ENCODE results near the gene LINC00237. TPM values are rescaled to one million over a fixed set of nuclear protein-coding genes. Genes with fewer than 3 reads are reported as not detected.

LINC00237 gene
- total RNA-seq, 1 experiment from 2014 or later, result not detected

- TF ChIP-seq, protein P1, sequence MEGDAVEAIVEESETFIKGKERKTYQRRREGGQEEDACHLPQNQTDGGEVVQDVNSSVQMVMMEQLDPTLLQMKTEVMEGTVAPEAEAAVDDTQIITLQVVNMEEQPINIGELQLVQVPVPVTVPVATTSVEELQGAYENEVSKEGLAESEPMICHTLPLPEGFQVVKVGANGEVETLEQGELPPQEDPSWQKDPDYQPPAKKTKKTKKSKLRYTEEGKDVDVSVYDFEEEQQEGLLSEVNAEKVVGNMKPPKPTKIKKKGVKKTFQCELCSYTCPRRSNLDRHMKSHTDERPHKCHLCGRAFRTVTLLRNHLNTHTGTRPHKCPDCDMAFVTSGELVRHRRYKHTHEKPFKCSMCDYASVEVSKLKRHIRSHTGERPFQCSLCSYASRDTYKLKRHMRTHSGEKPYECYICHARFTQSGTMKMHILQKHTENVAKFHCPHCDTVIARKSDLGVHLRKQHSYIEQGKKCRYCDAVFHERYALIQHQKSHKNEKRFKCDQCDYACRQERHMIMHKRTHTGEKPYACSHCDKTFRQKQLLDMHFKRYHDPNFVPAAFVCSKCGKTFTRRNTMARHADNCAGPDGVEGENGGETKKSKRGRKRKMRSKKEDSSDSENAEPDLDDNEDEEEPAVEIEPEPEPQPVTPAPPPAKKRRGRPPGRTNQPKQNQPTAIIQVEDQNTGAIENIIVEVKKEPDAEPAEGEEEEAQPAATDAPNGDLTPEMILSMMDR (IDR thresholded peaks at IDR 0.05; ENCODE audit: unreplicated experiment), result no peak
- ChIA-PET CTCF (interaction anchor here (0.6 to 1.1 kb wide), 4 partner anchors 50 to 169 kb away, joined by 3 read pairs; partner anchors contain the start of gene KIZ), POLR2A (interaction anchor here (0.8 to 1.2 kb wide), 2 partner anchors 19 to 24 kb away, joined by 3 read pairs; no protein-coding TSS in a partner anchor)
- peaks cover 3% of the 10 kb centered on the region for H3K27me3 Mint-ChIP-seq (ENCODE audit: insufficient read depth, unreplicated experiment)
- no peak overlapping the region for H3K4me3 Mint-ChIP-seq (ENCODE audit: unreplicated experiment)
- H3K4me1 Mint-ChIP-seq (ENCODE audit: insufficient read depth, unreplicated experiment), result no peaks in the 10 kb centered on the region
- no TSS peak for BruUV-seq (replicated peaks)
- no peaks in the 10 kb centered on the region for H3K9me3 Mint-ChIP-seq (ENCODE audit: unreplicated experiment)
- DNase-seq (ENCODE audit: unreplicated experiment), result no peak
- intact Hi-C loops (cut with micrococcal nuclease), result no loop called here
- H3K36me3 Mint-ChIP-seq (ENCODE audit: insufficient read depth, unreplicated experiment), result no peaks in the 10 kb centered on the region
- no peak overlapping the region for H3K27ac Mint-ChIP-seq (ENCODE audit: low read depth, unreplicated experiment)
Measured at GRCh38 chr20:21076073-21076472, 30.1 kb downstream of the LINC00237 start.

DNA sequence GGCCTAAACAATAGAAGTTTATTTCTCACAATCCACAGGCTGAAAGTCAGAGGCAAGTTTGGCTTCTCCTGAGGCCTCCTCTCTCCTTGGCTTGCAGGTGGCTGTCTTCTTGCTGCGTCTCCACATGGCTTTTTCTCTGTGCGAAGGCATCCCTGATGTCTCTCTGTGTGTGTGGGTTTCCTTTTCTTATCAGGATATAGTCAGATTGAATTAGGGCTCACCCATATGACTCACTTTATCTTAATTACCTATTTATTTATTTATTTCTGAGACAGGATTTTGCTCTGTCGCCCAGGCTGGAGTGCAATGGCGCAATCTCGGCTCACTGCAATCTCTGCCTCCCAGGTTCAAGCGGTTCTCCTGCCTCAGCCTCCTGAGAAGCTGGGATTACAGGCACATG lies 30.7 kb downstream of the LINC00237 start:
- TF ChIP-seq, protein P1 (IDR thresholded peaks at IDR 0.05; ENCODE audit: unreplicated experiment), result no peak
- intact Hi-C loops (cut with micrococcal nuclease), result no loop called here
- ChIA-PET CTCF (interaction anchor here (0.8 to 1.1 kb wide), 3 partner anchors 50 to 169 kb away, joined by 3 read pairs; partner anchors contain the start of gene KIZ), POLR2A (interaction anchor here (0.7 to 1.3 kb wide), 2 partner anchors 22 to 1805 kb away, joined by 4 read pairs; no protein-coding TSS in a partner anchor)
- Mint-ChIP-seq H3K4me3 (ENCODE audit: unreplicated experiment) (no peak overlapping the region), H3K9me3 (ENCODE audit: unreplicated experiment) (no peaks in the 10 kb centered on the region), H3K27me3 (ENCODE audit: insufficient read depth, unreplicated experiment) (no peaks in the 10 kb centered on the region), H3K4me1 (ENCODE audit: insufficient read depth, unreplicated experiment) (no peaks in the 10 kb centered on the region), H3K27ac (ENCODE audit: low read depth, unreplicated experiment) (no peak overlapping the region), H3K36me3 (ENCODE audit: insufficient read depth, unreplicated experiment) (no peaks in the 10 kb centered on the region)
- no TSS peak for BruUV-seq (replicated peaks)
- peak; percentile 13 for DNase-seq (ENCODE audit: unreplicated experiment)

DNA sequence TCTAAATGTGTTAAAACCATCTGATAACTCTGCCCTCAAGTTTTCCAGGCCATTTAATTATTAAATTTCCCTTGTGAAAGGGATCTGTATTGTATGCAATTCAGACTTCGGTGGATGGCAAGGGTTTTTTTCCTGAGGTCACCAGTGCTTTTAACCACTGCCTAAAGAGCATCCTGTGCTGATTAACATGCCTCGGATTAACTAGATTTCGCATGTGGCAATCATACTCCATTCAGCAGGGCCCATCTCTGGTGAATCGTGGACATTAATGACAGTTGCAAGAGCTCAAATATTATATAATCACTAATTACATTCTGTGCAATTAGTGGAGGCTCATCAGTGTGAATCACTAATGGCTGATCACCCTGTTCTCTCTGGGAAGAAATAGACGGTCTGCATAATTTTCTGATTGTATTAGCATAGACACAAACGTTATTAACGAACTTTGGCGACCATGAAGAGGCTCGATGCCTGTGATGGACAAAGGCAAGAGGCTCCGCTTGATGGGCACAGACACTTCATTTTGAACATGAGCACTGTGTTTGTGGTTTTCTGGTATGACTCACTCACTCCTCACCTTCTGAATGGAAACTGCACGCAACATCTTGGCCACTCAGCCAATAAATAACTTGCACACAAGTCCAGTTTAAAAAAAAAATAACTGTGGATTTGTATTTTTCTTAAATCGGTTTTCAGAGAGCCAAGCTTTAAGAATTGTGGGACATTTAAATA lies 31.4 kb downstream of the LINC00237 start:
- BruUV-seq (replicated peaks), result no TSS peak
- Mint-ChIP-seq H3K9me3 (ENCODE audit: unreplicated experiment) (no peaks in the 10 kb centered on the region), H3K4me3 (ENCODE audit: unreplicated experiment) (no peak overlapping the region), H3K36me3 (ENCODE audit: insufficient read depth, unreplicated experiment) (no peaks in the 10 kb centered on the region), H3K27me3 (ENCODE audit: insufficient read depth, unreplicated experiment) (no peaks in the 10 kb centered on the region), H3K4me1 (ENCODE audit: insufficient read depth, unreplicated experiment) (no peaks in the 10 kb centered on the region), H3K27ac (ENCODE audit: low read depth, unreplicated experiment) (no peak overlapping the region)
- peak; percentile 82 for DNase-seq (ENCODE audit: unreplicated experiment)
- TF ChIP-seq, protein P1 (IDR thresholded peaks at IDR 0.05; ENCODE audit: unreplicated experiment), result no peak
- ChIA-PET CTCF (interaction anchor here (1.0 kb wide), 1 partner anchor 161 kb away, joined by 4 read pairs; no protein-coding TSS in a partner anchor), POLR2A (interaction anchor here (0.7 to 1.3 kb wide), 3 partner anchors 21 to 1805 kb away, joined by 3 to 4 read pairs (median 4); no protein-coding TSS in a partner anchor)
- intact Hi-C loops (cut with micrococcal nuclease), result no loop called here

- Mint-ChIP-seq H3K4me1 (ENCODE audit: insufficient read depth, unreplicated experiment) (no peaks in the 10 kb centered on the region), H3K27ac (ENCODE audit: low read depth, unreplicated experiment) (no peak overlapping the region), H3K9me3 (ENCODE audit: unreplicated experiment) (no peaks in the 10 kb centered on the region), H3K4me3 (ENCODE audit: unreplicated experiment) (no peak overlapping the region), H3K36me3 (ENCODE audit: insufficient read depth, unreplicated experiment) (no peaks in the 10 kb centered on the region), H3K27me3 (ENCODE audit: insufficient read depth, unreplicated experiment) (no peaks in the 10 kb centered on the region)
- TF ChIP-seq, protein P1 (IDR thresholded peaks at IDR 0.05; ENCODE audit: unreplicated experiment), result no peak
- no peak for DNase-seq (ENCODE audit: unreplicated experiment)
- ChIA-PET POLR2A (interaction anchor here (0.7 to 1.6 kb wide), 2 partner anchors 59 to 72 kb away, joined by 3 to 4 read pairs; partner anchors contain the start of gene KIZ), CTCF (interaction anchor here (0.7 kb wide), 1 partner anchor 133 kb away, joined by 4 read pairs; no protein-coding TSS in a partner anchor)
- BruUV-seq (replicated peaks), result no TSS peak
- intact Hi-C loops (cut with micrococcal nuclease), result no loop called here
Measured at GRCh38 chr20:21067255-21067654, 38.9 kb downstream of the LINC00237 start.
